Inflammatory macrophage treated with lipopolysaccharide for 4 hours (primary cell): Measurements from ENCODE around the gene BCL2.

Experiments used
- DNase-seq: peaks from one replicate; pipeline ENCODE4 v3.0.0-alpha.2; 2020

The BCL2 gene

DNA sequence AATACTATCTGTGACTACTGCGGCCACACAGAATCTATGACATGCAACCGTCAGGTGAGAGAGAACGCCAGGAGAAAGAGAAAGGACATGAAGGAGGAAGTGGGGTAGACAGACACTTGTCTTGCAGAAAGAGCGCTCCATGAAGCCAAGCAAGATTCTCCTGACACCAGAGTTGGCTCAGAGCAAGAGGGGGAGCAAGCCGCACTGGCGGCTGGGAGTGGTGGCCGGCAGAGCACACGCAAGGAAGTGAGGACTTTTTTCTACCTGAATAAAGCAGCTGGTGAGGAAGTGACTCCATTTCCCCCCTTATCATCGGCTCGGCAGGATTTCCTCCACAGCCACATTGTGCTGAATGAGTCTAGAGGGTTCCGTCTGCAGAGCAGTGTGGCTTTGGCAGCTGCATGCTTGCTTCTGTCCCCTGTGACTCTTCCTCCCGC, 181.6 kb downstream of the BCL2 start:
- DNase-seq, result peak; percentile 52

DNA sequence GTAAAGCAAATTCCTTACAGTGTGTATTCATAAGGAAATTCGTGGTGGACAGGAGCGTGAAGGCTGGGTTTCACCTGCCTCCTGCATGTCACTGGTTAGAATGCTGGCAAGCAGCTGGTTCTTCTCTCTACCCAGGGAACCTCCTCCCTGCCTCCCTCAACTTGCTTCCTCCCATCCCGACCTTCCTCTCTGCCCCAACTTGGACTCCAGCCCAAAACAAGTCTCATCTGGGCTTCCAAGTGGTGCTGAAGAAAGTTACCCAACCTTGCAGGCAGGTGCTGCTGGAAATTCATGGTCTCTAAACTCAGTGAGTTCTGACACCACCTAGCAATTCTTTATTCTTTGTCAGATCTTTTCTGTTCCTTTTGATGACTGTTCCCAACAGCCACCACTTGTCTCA, 184.5 kb downstream of the BCL2 start:
- no peak for DNase-seq

DNA sequence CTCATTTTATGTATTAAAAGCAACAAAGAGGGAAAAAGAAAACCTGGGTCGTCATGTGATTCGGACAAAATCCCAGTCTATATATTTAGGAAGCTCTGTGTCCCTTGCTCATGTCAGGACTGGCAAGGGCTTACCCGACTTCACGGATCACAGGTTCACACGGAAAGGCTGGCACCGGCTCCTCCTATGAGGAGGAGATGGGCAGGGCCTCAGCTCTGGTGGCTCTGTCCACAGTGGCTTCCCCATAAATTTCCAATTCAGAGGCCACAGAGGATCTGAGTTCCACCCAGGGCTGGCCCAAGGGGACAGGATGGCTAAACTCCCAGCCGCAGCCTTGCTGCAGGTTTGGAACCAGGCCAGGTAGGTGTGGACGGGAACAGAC, 186.8 kb downstream of the BCL2 start:
- DNase-seq, result no peak

DNA sequence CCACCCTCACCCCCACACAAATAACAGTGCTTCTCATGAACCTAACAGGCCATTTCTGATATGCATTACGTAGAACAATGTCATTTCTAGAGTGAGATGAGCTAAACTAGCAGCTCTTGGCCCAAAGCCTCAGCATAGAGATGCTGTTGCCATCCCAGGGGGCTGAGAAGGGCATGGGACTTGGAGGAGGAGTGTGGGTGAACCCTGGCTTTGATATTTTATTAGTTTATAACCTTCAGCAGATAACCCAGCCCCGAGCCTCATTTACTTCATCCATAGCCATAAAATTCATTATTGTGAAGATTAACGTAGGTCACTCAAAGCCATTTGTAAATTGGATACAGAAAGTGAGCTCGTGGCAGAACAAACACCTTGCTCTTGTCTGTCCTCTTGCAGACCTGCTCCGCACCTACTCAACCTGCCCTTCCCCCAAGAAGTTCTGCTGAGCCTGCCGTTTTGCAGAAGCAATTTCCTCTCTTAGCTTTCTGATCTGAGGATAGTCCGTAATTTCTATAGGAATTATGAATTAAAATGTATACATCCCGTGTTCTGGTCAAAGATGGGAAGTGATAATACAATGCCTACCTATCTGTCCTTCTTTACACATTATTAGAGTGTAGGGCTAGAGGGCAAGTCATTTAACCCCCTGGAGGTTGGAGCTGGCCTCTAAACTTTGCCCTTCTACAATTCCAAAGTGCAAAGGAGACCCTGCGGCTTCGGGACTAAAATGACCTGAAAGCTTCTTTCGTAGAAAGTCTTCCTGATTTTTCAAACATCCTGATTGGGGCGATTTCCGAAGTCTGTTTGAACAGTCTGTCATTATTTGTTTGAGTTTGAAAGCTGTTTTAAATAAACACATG, 187.4 kb downstream of the BCL2 start:
- no peak for DNase-seq

DNA sequence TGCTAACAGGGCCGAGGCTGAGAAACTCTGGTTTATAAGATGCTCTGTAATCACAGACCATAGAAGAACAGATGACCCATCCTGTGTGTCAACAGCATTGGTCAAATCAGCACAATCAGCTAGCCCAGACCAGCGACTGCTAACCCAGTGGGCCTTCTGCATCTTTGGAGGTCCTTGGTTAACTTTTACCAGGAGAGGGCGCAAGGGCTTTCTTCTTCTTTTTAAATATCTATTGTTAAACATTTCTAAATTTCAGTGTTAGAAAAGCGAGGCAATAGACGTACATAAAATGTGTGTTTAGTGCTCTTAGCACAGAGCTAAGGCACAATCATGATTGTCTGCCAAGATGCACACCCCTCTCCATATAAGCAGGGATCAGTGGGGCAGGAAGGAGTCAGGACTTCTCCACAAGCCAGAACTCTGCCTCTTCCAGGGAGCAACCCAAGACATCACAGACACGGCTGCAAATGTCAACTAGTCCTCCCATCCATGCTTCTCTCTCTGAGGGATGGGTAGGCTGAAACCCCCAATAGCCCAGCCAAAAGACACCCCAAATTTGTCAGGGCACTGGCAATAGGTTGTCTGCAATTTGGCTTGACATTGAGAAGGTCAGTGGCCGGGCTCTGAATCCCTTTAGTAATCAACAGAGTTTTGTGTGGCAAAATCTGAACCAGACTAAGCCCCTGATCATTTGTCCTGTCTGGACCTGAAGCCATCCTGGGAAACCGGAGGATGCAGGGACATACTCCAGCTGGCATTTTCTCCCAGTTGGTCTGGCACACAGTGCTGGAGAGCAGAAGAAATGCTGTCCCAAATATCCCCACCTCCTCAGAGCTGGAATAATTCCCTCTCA, 188.2 kb downstream of the BCL2 start:
- peak; percentile 73 for DNase-seq

DNA sequence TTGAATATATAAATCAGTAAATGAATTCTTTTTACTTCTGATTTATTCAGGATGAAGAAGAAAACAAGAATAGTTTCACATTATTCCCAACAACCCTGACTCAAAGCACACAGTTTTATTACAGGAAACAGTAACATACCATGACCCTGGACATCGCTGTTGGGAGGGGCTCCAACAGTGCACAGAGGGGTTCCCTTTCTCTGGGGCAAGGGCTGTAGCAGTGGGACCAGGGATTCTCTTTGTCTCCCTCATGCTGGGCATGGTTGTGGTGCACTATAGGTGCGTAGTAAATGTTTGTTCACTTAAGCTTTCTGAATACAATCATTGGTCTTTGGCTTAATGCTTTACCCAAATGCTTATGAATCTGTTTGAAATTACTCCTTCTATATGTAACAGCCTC, 189.4 kb downstream of the BCL2 start:
- DNase-seq, result no peak

DNA sequence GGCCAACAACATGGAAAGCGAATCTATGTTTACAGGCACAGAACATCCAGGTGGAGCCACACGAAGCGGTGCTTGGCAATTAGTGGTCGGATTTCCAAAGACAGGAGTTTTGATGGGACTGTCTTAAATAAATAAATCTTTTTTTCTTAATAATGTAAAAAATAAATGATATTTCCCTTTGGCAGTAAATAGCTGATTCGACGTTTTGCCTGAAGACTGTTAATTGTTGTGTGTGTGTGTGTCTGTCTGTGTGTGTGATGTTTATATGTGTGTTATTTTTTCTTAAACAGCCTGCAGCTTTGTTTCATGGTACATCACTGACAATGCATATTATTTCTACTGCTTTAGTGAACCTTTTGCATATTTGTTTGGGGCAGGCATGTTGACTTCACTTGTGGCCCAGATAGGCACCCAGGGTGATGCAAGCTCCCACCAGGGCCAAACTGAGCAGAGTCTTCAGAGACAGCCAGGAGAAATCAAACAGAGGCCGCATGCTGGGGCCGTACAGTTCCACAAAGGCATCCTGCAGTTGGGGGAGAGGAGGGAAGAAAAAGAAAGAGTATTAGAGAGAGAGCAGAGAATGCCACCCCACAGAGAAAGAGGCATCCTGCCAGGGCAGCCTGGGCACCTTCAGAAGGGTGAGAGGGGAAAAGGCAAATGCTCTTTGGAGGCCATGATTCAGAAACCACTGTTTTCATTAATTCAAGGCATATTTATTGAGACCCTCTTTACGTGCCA, 191.2 kb downstream of the BCL2 start:
- DNase-seq, result no peak

DNA sequence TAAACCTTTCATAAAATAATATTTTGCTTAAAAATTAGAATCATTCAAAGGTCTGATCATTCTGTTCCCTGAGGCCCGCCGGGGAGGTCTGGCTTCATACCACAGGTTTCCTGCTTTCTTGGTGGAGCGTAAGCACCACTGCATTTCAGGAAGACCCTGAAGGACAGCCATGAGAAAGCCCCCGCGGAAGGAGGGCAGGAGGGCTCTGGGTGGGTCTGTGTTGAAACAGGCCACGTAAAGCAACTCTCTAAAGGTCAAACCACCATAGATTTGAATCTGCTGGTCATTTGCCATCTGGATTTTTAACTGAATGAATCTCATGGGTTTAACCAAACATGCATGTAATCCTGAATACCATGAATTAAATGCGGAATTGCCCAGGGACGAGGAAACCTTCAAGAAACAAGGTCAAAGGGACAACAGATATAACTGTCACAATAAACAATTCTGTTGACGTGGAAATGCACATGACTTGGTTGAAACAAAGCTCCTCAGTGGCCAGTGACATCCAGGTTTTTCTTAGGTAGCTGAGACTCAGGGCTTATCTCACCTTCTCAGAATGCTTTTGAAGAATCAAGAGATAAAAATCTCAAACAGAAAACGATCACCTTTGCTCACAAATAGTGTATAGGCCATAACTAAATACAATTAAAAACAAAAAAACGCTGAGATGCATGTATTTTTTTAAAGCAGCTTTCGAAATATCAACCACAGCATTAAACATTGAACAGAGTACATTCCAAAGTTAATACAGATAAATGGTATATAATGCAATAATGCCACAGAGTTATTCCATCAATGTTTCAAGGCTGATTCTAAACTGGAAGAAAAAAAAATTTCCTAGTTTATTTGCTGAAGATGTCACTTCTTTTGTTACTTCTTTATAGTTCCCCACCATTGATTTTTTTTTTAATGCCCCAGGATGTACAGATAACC, 193.2 kb downstream of the BCL2 start:
- DNase-seq, result no peak

DNA sequence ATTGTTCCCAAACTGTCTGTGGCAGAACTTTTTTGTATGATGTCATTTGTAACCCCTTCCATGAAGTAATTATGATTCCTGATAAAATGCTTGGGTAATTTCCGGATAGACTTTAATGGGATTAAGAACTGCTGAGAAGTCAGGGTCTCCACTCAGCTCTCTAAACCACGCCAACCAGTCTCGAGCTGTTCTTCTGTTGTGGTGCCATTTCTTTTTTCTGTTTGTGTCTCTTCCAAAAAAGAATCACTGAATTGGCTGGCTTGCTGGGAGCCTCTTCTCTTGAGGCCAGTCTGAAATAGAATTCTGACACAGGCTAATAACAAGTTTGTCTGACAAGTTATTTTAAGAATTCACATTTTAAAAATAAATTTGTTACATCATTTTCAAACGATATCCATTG, 198.9 kb downstream of the BCL2 start:
- DNase-seq, result no peak

DNA sequence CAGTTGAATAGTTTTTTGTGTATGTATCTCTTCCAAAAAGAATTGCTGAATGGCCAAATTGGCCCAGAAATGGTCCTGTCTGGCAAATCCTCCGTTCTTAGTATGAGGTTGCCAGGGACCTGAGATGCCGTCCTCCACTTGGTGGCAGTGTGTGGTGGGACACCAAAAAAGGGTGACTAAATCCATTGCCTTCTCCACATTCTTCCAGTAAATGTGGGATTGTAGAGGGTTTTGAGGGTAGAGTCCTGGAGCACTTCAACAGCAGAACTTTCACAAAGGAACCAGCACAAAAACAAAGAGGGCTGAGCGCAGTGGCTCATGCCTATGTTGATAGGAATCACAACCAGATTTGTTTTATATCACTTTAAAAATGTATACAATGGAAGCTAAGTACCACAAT, 199.9 kb downstream of the BCL2 start:
- peak; percentile 23 for DNase-seq

DNA sequence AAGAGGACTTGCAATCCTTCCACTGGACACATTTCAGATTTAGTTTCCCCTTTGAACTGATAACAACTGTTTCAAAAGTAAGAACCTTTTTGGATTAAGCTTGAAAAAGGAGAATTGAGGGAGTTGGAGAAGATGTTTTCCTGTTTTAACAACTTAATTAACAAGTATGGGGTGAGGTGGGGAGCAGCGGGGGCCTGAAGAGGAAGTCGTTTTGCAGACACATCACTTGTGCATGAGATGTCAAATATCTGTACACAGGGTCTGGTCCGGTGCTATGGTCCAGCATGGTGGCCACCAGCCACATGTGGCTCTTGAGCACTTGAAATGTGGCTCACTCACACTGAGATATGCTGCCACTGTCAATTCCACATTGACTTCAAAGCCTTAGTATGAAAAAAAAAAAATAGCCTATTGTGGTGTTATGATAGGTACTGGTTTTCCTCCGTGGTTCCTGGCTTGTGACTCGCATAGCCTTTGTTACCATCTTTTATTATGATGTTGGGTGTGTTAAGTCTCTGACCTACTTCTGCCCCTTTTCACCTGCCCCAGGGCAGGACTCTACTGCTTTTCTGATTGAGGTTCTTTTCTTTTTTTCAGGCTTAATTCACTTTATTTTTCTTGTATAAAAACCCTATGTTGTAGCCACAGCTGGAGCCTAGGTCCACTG, 205.5 kb downstream of the BCL2 start:
- DNase-seq, result no peak

DNA sequence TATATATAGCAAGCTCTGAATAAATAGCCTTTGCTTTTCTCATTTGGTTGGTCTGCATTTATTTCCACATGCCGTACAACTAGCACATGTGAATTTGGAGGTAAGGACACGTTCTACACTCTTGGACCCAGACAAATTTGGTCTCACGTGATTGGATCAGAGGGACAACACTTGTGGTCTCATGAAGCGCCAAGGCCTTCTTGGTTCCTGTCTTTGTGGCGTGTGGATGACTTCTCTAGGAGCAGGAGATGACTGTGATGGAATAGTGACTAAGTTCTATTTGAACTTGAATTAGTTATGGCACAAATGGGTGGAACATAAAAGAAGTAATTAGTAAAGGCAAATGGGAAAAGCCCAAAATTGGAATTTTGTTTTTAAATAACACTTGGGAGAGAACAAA, 206.9 kb downstream of the BCL2 start:
- DNase-seq, result peak; percentile 59

DNA sequence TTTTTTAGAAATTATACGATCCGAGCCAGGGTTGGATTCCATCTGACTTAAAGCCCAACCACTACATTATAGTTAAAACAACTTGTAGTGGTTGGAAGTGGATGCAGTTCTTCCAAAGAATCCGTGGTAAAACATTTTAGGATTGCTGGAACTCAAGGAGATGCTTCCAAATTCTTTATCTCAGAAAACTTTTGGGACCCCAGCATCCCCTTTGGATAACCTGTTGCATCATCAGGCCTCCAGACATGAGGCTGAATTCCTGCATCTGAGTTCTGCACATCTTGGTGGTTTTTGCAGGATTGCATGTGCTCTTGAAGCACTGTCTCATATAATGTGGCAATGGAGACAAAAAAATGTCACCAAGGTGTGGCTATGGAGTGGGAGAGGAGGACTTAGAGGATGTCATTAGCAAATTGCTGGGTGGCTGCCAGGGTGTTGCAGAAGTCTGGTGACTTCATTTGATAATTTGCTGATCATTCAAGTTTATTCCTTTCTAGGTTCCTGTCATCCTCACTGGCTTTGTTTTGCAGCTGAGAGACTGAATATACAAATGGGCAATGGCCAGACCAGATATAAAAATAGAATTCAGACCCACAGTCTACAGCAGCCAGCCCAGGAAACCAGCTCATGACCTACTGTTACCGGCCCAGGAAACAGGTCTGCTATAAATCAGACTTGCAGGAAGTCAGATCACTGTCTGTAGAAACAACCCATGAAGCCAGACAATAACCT, 207.7 kb downstream of the BCL2 start:
- peak; percentile 68 for DNase-seq

DNA sequence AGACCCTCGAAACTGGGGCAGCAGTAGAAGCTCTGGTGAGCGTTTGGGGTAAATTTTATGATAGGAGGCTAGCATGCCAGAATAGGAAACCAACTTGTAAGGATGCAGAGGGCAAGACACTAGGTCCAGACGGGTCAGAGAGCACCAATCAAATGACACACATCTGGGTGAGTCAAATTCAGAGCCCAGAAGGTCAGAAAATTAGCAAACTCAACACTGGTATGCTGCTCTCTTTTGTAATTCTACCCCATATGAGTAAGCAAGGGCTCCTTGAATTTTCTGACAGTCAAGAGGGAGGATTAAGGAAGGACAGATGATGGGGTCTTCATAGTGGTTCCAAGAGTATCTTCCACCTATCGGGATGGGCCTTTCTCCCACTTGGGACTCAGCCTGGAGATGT, 209.8 kb downstream of the BCL2 start:
- DNase-seq, result no peak

DNA sequence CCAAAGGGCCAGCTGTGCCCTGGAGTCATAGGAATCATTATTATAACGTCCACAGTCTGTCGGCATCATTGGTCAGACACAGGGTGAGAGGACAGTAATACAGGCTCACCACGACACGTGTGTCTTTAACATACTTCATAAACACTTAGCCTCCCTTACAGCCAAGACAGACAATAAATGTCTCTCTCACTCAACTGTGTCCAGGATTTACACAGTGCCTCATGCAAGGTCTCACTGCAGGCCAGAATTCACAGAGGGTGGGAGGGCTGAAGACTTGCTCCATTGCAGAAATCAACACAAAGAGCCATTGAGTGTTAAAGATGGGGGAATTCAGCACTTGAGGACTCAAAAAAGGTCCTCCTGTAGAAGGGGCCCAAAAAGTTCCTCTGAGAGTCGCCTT, 210.5 kb downstream of the BCL2 start:
- DNase-seq, result no peak

DNA sequence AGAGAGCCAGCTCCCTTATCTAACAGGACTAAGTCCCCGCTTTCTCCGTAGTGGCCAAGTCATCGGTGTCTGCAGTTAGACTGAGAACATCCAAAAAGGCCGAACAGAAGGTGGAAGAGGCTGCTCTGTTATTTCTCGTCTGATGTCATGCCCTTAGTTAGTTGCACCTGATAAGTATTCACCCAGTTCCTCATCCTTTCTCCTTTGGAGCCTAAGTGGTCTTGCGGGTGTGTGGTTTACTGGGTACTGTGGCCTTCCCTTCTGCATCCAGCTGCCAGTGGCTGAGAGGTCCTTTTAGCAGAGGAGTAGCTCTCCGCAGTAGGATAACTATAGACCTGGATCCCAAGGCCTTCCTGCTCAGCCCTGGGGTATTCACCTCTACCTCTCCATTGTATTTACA, 211.6 kb downstream of the BCL2 start:
- no peak for DNase-seq

DNA sequence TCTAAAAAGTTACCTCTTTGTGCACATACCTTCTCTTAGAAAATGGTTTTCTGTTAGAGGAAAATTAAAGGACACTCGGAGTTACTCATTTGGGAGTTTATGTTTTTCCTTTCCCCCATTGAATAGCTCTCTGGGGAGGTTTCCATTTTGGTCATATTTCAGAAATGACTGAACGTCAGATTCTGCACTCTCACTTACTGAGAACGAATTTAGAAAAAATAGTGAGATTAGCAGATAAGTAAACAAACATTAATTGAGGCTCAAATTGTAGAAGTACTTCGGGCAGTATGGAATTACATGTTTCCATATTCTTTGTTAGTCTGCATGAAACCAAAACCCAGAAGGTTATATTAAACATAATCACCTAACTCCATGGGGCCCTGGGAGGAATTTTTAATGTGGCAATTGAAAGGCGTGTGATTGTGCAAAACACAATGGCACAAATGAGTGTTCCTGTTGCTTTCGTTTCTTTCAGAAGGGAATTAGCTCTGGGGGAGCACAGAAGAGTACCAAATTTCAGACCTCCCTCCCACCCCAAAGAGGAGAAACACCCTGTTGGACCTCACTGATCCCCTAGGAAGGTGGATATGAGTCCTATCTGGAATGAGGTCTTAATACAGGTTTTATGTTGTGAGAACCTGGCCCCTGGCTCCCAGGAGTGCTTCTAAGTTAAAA, 212.3 kb downstream of the BCL2 start:
- peak; percentile 42 for DNase-seq

DNA sequence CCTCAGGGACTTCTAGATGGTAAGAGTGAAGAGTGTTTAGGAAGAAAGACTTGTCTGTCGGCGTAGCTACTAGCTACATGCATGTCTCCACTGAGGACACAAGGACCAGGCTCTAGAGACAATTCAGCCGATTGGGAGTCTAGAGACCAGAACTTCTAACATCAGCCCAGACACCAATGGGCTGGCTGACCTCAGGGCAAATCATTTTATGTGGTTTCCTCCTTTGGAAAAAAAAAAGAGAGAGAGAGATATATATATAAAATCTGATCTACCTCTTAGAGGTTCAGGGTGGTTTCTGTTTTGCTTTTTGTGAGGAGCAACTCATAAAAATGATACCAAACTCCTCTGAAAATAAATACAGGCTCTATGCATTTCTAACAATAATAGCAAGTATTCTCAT, 212.8 kb downstream of the BCL2 start:
- no peak for DNase-seq

DNA sequence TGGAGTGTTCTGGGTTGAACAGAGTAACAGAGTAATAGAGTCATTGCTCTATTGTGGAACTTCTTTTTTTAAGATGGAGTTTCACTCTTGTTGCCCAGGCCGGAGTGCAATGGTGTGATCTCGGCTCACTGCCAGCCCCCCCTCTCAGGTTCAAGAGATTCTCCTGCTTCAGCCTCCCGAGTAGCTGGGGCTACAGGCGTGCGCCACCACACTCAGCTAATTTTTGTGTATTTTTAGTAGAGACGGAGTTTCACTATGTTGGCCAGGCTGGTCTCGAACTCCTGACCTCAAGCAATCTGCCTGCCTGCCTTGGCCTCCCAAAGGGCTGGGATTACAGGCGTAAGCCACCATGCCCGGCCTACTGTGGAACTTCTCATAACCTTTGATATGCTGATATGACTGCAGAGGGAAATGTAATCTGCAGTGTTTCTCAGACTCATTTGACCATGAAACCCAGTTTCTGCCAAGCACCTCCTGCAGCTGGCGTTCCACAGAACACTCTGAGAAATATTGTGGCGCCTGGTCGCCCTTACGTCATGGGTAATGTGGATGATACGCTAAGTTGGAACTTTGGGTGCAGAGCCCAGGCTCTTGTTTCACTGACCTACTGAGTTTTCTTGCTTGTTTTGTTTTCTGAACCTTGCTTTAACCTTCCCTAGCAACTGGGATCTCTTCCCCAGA, 213.8 kb downstream of the BCL2 start:
- DNase-seq, result no peak

DNA sequence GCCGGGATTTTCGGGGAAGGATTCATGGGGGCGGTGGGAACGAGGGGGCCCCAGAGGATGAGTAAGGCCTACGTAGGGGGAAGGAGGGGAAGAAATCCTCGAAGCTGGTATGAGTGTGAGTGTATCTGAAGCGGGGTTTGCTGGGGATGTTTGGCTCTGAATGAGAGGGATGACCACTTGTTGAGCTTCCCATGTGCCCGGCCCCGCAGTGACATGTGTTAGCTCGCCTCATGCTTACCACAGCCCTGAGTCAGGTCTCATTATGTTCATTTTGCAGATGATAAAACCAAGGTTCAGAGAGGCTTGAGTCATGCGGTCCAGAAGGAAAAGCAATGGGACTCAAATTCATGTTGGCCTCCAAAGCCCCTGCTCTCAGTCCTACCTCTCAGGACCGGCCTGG, 214.7 kb downstream of the BCL2 start:
- DNase-seq, result no peak
